ENCODE data around the gene CREB3L4. TPM values are rescaled to one million over a fixed set of nuclear protein-coding genes. Genes with fewer than 3 reads are reported as not detected.

Gene CREB3L4
- total RNA-seq, 2 donors from 2014 or later, result 15.6 to 23.9 TPM

GRCh38 chr1:153921080-153921802, 46.5 kb upstream of the CREB3L4 start:
- Mint-ChIP-seq H3K27me3 (ENCODE audit: insufficient read depth) (no peaks in the 10 kb centered on the region), H3K36me3 (ENCODE audit: low read depth) (peaks cover 5% of the 10 kb centered on the region), H3K27ac (peak overlapping the region; percentile 94), H3K4me3 (peak overlapping the region; percentile 95), H3K4me1 (peaks cover 23% of the 10 kb centered on the region), H3K9me3 (no peaks in the 10 kb centered on the region)
- no peak overlapping the region for H3K27ac ChIP-seq (ENCODE audit: low read depth, low read length)
- H3K27me3 ChIP-seq (ENCODE audit: control insufficient read depth, insufficient read depth, low read length, poor library complexity, severe bottlenecking), result no peaks in the 10 kb centered on the region
- peak overlapping the region; percentile 79 for H3K9ac ChIP-seq (ENCODE audit: extremely low read depth, low read length, poor library complexity, severe bottlenecking)
- peaks cover 21% of the 10 kb centered on the region for H3K36me3 ChIP-seq (ENCODE audit: control insufficient read depth, insufficient read depth, low read length)
- TF ChIP-seq CTCF (conservative IDR thresholded peaks at IDR 0.05), result no peak
- 26% methylated on average over 3 of the region's 3 CpGs; no CpG with 5 or more reads in 1 of the 2 experiments for WGBS, 2 experiments (ENCODE audit: insufficient coverage in 1 of 2, insufficient read length in 1 of 2)
- peaks cover 12% of the 10 kb centered on the region for H3K4me1 ChIP-seq (ENCODE audit: control insufficient read depth, insufficient read depth, low read length)
- H3K4me3 ChIP-seq (ENCODE audit: low read length), result peak overlapping the region; percentile 88
- no peak for DNase-seq
- H3K9me3 ChIP-seq (ENCODE audit: control insufficient read depth, low read length), result no peaks in the 10 kb centered on the region

GRCh38 chr1:153921803-153922075, 46.0 kb upstream of the CREB3L4 start:
- peak; percentile 67 for DNase-seq
- Histone ChIP-seq H3K27me3 (ENCODE audit: control insufficient read depth, insufficient read depth, low read length, poor library complexity, severe bottlenecking) (no peaks in the 10 kb centered on the region), H3K4me3 (ENCODE audit: low read length) (peak overlapping the region; percentile 88), H3K36me3 (ENCODE audit: control insufficient read depth, insufficient read depth, low read length) (peaks cover 17% of the 10 kb centered on the region), H3K4me1 (ENCODE audit: control insufficient read depth, insufficient read depth, low read length) (peaks cover 12% of the 10 kb centered on the region), H3K9ac (ENCODE audit: extremely low read depth, low read length, poor library complexity, severe bottlenecking) (peak overlapping the region; percentile 79), H3K9me3 (ENCODE audit: control insufficient read depth, low read length) (no peaks in the 10 kb centered on the region), H3K27ac (ENCODE audit: low read depth, low read length) (peak overlapping the region; percentile 91)
- TF ChIP-seq CTCF (conservative IDR thresholded peaks at IDR 0.05), result no peak
- 0 to 2% methylated on average over 10 of the region's 10 CpGs for WGBS, 2 experiments (ENCODE audit: insufficient coverage in 1 of 2, insufficient read length in 1 of 2)
- H3K36me3 Mint-ChIP-seq (ENCODE audit: low read depth), result peaks cover 4% of the 10 kb centered on the region
- no peaks in the 10 kb centered on the region for H3K9me3 Mint-ChIP-seq
- peak overlapping the region; percentile 94 for H3K27ac Mint-ChIP-seq
- H3K27me3 Mint-ChIP-seq (ENCODE audit: insufficient read depth), result no peaks in the 10 kb centered on the region
- H3K4me1 Mint-ChIP-seq, result peaks cover 23% of the 10 kb centered on the region
- peak overlapping the region; percentile 95 for H3K4me3 Mint-ChIP-seq

- H3K9me3 ChIP-seq (ENCODE audit: control insufficient read depth, low read length), result no peaks in the 10 kb centered on the region
- H3K9ac ChIP-seq (ENCODE audit: extremely low read depth, low read length, poor library complexity, severe bottlenecking), result peak overlapping the region; percentile 79
- peak; percentile 56 for TF ChIP-seq CTCF (conservative IDR thresholded peaks at IDR 0.05)
- no peaks in the 10 kb centered on the region for H3K9me3 Mint-ChIP-seq
- peaks cover 12% of the 10 kb centered on the region for H3K4me1 ChIP-seq (ENCODE audit: control insufficient read depth, insufficient read depth, low read length)
- H3K4me3 ChIP-seq (ENCODE audit: low read length), result peak overlapping the region; percentile 88
- H3K36me3 ChIP-seq (ENCODE audit: control insufficient read depth, insufficient read depth, low read length), result peaks cover 17% of the 10 kb centered on the region
- H3K27me3 ChIP-seq (ENCODE audit: control insufficient read depth, insufficient read depth, low read length, poor library complexity, severe bottlenecking), result no peaks in the 10 kb centered on the region
- peak overlapping the region; percentile 91 for H3K27ac ChIP-seq (ENCODE audit: low read depth, low read length)
- H3K36me3 Mint-ChIP-seq (ENCODE audit: low read depth), result peaks cover 4% of the 10 kb centered on the region
- peak; percentile 91 for DNase-seq
- H3K27ac Mint-ChIP-seq, result peak overlapping the region; percentile 94
- peak overlapping the region; percentile 95 for H3K4me3 Mint-ChIP-seq
- no peaks in the 10 kb centered on the region for H3K27me3 Mint-ChIP-seq (ENCODE audit: insufficient read depth)
- WGBS, 2 experiments (ENCODE audit: insufficient coverage in 1 of 2, insufficient read length in 1 of 2), result 0% methylated on average over 56 of the region's 86 CpGs; no CpG with 5 or more reads in 1 of the 2 experiments
- peaks cover 23% of the 10 kb centered on the region for H3K4me1 Mint-ChIP-seq
Observed at GRCh38 chr1:153922076-153922971, 45.4 kb upstream of the CREB3L4 start.
